OCI-LY7 (cell line): ENCODE measurements around the gene MT1H. TPM values are rescaled to one million over a fixed set of nuclear protein-coding genes. Genes with fewer than 3 reads are reported as not detected.

ENCODE experiments used
- BruUV-seq: library from RNA; stranded (reverse); fragments of 400-500 nt; replicated peaks from 2 replicates; lab custom pipeline; 2021; lab: Mats Ljungman, UMichigan
- CTCF ChIA-PET: fragments of 300-600 bp; sonication (Branson Sonifier 250); formaldehyde crosslinking; loops from one replicate; lab custom pipeline; 2022; ENCODE audit warnings: antibody characterized with exemption; ENCODE audit not compliant: unreplicated experiment; lab: Charles Lee
- POLR2A ChIA-PET: fragments of 300-600 bp; sonication (Branson Sonifier 250); formaldehyde crosslinking; loops from one replicate; lab custom pipeline; 2022; ENCODE audit warnings: antibody characterized with exemption; lab: Charles Lee
- DNase-seq: peaks from one replicate; pipeline ENCODE4 v3.0.0-alpha.2; 2015; ENCODE audit warnings: low spot score
- H2AFZ ChIP-seq: fragments of 200-600 bp; sonication (generic), shearing (Covaris generic); 2 replicates; pipeline ENCODE4 v1.6.1; 2014; ENCODE audit warnings: mild to moderate bottlenecking, antibody characterized with exemption, low read length, moderate library complexity
- H3K27ac ChIP-seq: fragments of 200-600 bp; sonication (generic); 2 replicates; pipeline ENCODE4 v1.5.1; 2014; ENCODE audit warnings: mixed run types, low read depth, mild to moderate bottlenecking, moderate library complexity, low read length, inconsistent platforms; ENCODE audit not compliant: poor library complexity, severe bottlenecking
- H3K36me3 ChIP-seq: fragments of 200-600 bp; sonication (generic); 2 replicates; pipeline ENCODE4 v1.6.1; 2014; ENCODE audit warnings: mild to moderate bottlenecking, antibody characterized with exemption, low read length, moderate library complexity, mixed read lengths; ENCODE audit not compliant: insufficient read depth
- H3K4me1 ChIP-seq: fragments of 200-600 bp; sonication (generic); 2 replicates; pipeline ENCODE4 v1.5.1; 2014; ENCODE audit warnings: mild to moderate bottlenecking, low read length; ENCODE audit not compliant: insufficient read depth, poor library complexity, severe bottlenecking
- H3K4me2 ChIP-seq: fragments of 200-600 bp; sonication (generic); 2 replicates; pipeline ENCODE4 v1.6.1; 2014; ENCODE audit warnings: mild to moderate bottlenecking, low read length
- H3K4me3 ChIP-seq: fragments of 200-600 bp; sonication (generic); 2 replicates; pipeline ENCODE4 v1.5.1; 2014; ENCODE audit warnings: mild to moderate bottlenecking, low read depth, low read length; ENCODE audit not compliant: poor library complexity, severe bottlenecking
- H3K79me2 ChIP-seq: fragments of 200-600 bp; sonication (generic); 2 replicates; pipeline ENCODE4 v1.6.1; 2016; ENCODE audit warnings: low read depth, mild to moderate bottlenecking, low read length, moderate library complexity, mixed read lengths; ENCODE audit not compliant: insufficient read depth
- H3K9me2 ChIP-seq: fragments of 200-600 bp; sonication (generic); 2 replicates; pipeline ENCODE4 v1.6.1; 2016; ENCODE audit warnings: mild to moderate bottlenecking, low read length, mixed read lengths; ENCODE audit not compliant: insufficient read depth
- H3K9me3 ChIP-seq: fragments of 200-600 bp; sonication (generic); 2 replicates; pipeline ENCODE4 v1.6.1; 2014; ENCODE audit warnings: mild to moderate bottlenecking, mixed run types, low read length, mixed read lengths
- H4K20me1 ChIP-seq: fragments of 200-600 bp; sonication (generic); 2 replicates; pipeline ENCODE4 v1.6.1; 2014; ENCODE audit warnings: mild to moderate bottlenecking, antibody characterized with exemption, low read length, moderate library complexity, mixed read lengths; ENCODE audit not compliant: insufficient read depth
- CTCF ChIP-seq: fragments of 200-600 bp; sonication (generic); conservative IDR thresholded peaks from 2 replicates; pipeline ENCODE4 v1.5.1; 2014; ENCODE audit warnings: mild to moderate bottlenecking, antibody characterized with exemption, low read length, moderate library complexity, mixed read lengths
- EZH2phosphoT487 ChIP-seq: fragments of 200-600 bp; sonication (generic); IDR thresholded peaks from 2 replicates; pipeline ENCODE4 v1.6.1; 2018; ENCODE audit warnings: low read depth, borderline replicate concordance, mild to moderate bottlenecking, mixed run types, antibody characterized with exemption, low read length, moderate library complexity, mixed read lengths
- intact Hi-C: fragments of 100-400 bp; cut with micrococcal nuclease; formaldehyde crosslinking; loops from one replicate; pipeline ENCODE4 v1.10.0; 2022; ENCODE audit not compliant: unreplicated experiment
- total RNA-seq, 2 experiments: library from RNA; depleted of rRNA in 1 of 2; stranded (reverse); fragments of >200 nt in 1 of 2; shearing (Covaris generic) in 1 of 2; gene quantifications; 2 replicates each; pipeline ENCODE4 v1.2.3, GENCODE V29; 2014 to 2022

MT1H gene
- total RNA-seq, 2 experiments from 2014 or later: not detected

GRCh38 chr16:56688762-56689161 lies 19.1 kb downstream of the MT1H start:
- no peak overlapping the region for H3K27ac ChIP-seq
- H3K36me3 ChIP-seq: no peaks in the 10 kb centered on the region
- DNase-seq: no peak
- H3K4me2 ChIP-seq: no peak overlapping the region
- no peak overlapping the region for H3K4me3 ChIP-seq
- no peak overlapping the region for H2AFZ ChIP-seq
- H3K79me2 ChIP-seq: no peaks in the 10 kb centered on the region
- ChIA-PET POLR2A (interaction anchor here (0.7 kb wide), 1 partner anchor 13 kb away, joined by 3 read pairs; no protein-coding TSS in a partner anchor), CTCF (no interaction called here)
- peaks cover 8% of the 10 kb centered on the region for H3K4me1 ChIP-seq
- no TSS peak for BruUV-seq
- H3K9me2 ChIP-seq: no peaks in the 10 kb centered on the region
- H4K20me1 ChIP-seq: no peaks in the 10 kb centered on the region
- no peak for TF ChIP-seq EZH2phosphoT487
- TF ChIP-seq CTCF: no peak
- intact Hi-C loops: no loop called here
- no peaks in the 10 kb centered on the region for H3K9me3 ChIP-seq

- no peaks in the 10 kb centered on the region for H3K36me3 ChIP-seq
- H3K4me3 ChIP-seq: no peak overlapping the region
- H3K4me2 ChIP-seq: no peak overlapping the region
- TF ChIP-seq EZH2phosphoT487 (no peak), CTCF (no peak)
- H4K20me1 ChIP-seq: no peaks in the 10 kb centered on the region
- no peaks in the 10 kb centered on the region for H3K9me2 ChIP-seq
- H3K4me1 ChIP-seq: peaks cover 8% of the 10 kb centered on the region
- intact Hi-C loops: no loop called here
- DNase-seq: no peak
- H3K27ac ChIP-seq: no peak overlapping the region
- ChIA-PET POLR2A (interaction anchor here (0.7 kb wide), 1 partner anchor 13 kb away, joined by 3 read pairs; no protein-coding TSS in a partner anchor), CTCF (no interaction called here)
- no peaks in the 10 kb centered on the region for H3K9me3 ChIP-seq
- H2AFZ ChIP-seq: no peak overlapping the region
- BruUV-seq: no TSS peak
- no peaks in the 10 kb centered on the region for H3K79me2 ChIP-seq
Observed at GRCh38 chr16:56689171-56689570, 19.6 kb downstream of the MT1H start.

- intact Hi-C loops: no loop called here
- DNase-seq: no peak
- Histone ChIP-seq H3K4me1 (no peaks in the 10 kb centered on the region), H3K79me2 (no peaks in the 10 kb centered on the region), H2AFZ (no peak overlapping the region), H4K20me1 (no peaks in the 10 kb centered on the region), H3K4me3 (no peak overlapping the region), H3K27ac (no peak overlapping the region), H3K36me3 (no peaks in the 10 kb centered on the region), H3K9me2 (no peaks in the 10 kb centered on the region), H3K4me2 (no peak overlapping the region), H3K9me3 (no peaks in the 10 kb centered on the region)
- ChIA-PET POLR2A (interaction anchor here (1.0 kb wide), 1 partner anchor 19 kb away, joined by 3 read pairs; no protein-coding TSS in a partner anchor), CTCF (no interaction called here)
- no peak for TF ChIP-seq EZH2phosphoT487
- no peak for TF ChIP-seq CTCF
- no TSS peak for BruUV-seq
Observed at GRCh38 chr16:56690420-56691122, 21.0 kb downstream of the MT1H start.
